HepG2 (cell line): ENCODE data around the gene NES. TPM values are rescaled to one million over a fixed set of nuclear protein-coding genes. Genes with fewer than 3 reads are reported as not detected.

Source experiments
- FOSL1 ChIP-seq: sonication (generic); formaldehyde crosslinking; IDR thresholded peaks from 2 replicates; pipeline ENCODE4 v1.9.0; 2021; ENCODE audit warnings: missing genetic modification reagents, borderline replicate concordance
- FUBP1 ChIP-seq: sonication (generic); formaldehyde crosslinking; IDR thresholded peaks from 2 replicates; pipeline ENCODE4 v1.5.1; 2020; ENCODE audit warnings: missing genetic modification reagents, mild to moderate bottlenecking, borderline replicate concordance
- HBP1 ChIP-seq: IDR thresholded peaks from 2 replicates; pipeline ENCODE4 v1.6.1; 2016; ENCODE audit warnings: low read depth, control low read depth
- NONO ChIP-seq, 2 experiments: fragments of 450-650 bp in 1 of 2; sonication (generic) in 1 of 2; formaldehyde crosslinking in 1 of 2; IDR thresholded peaks in 1 of 2; conservative IDR thresholded peaks in 1 of 2; 2 replicates each; pipeline versions ENCODE4 v1.6.1 to v1.8.0; 2017 to 2022; ENCODE audit warnings: mild to moderate bottlenecking in 1 of 2, missing genetic modification reagents in 1 of 2, moderate library complexity in 1 of 2
- NR3C1 ChIP-seq: sonication (generic); formaldehyde crosslinking; IDR thresholded peaks from 2 replicates; pipeline ENCODE4 v1.4.0; 2020; ENCODE audit warnings: missing genetic modification reagents
- PATZ1 ChIP-seq: sonication (generic); formaldehyde crosslinking; IDR thresholded peaks from 2 replicates; pipeline ENCODE4 v1.4.0; 2020; ENCODE audit warnings: missing genetic modification reagents
- SKIL ChIP-seq: sonication (generic); formaldehyde crosslinking; IDR thresholded peaks from 2 replicates; pipeline ENCODE4 v1.8.0; 2022; ENCODE audit warnings: missing genetic modification reagents, mild to moderate bottlenecking, moderate library complexity, borderline replicate concordance
- TCF7 ChIP-seq: sonication (generic); IDR thresholded peaks from 2 replicates; pipeline ENCODE4 v1.6.1; 2016; ENCODE audit warnings: antibody characterized with exemption, low read depth
- ZHX1 ChIP-seq: sonication (generic); formaldehyde crosslinking; IDR thresholded peaks from 2 replicates; pipeline ENCODE4 v1.8.1; 2022; ENCODE audit warnings: low read depth, mild to moderate bottlenecking, missing genetic modification reagents
- ZKSCAN8 ChIP-seq: IDR thresholded peaks from 2 replicates; pipeline ENCODE4 v1.6.1; 2016; ENCODE audit warnings: borderline replicate concordance, missing genetic modification reagents, missing compliant biosample characterization
- ZNF143 ChIP-seq: sonication (generic); formaldehyde crosslinking; IDR thresholded peaks from 2 replicates; pipeline ENCODE4 v1.4.0; 2020; ENCODE audit warnings: missing genetic modification reagents
- polyA plus RNA-seq, 8 experiments: library from polyadenylated mRNA; depleted of rRNA in 3 of 8; stranded (reverse) in 7 of 8; unstranded in 1 of 8; fragments of >200 nt; fragmentation: Illumina TruSeq in 4 of 8; extraction: Trizol in 4 of 8; gene quantifications; 2 replicates each; pipeline versions ENCODE4 v1.2.1 to v1.2.3, GENCODE V29; 2011 to 2016; ENCODE audit warnings: low read depth in 4 of 8, missing spikeins in 1 of 8, mixed read lengths in 1 of 8; ENCODE audit not compliant: insufficient read depth in 1 of 8
- total RNA-seq, 5 experiments: library from RNA; depleted of rRNA; stranded (reverse); fragments of >200 nt; fragmentation: Illumina TruSeq; extraction: Trizol; gene quantifications; 2 replicates each; pipeline ENCODE4 v1.2.3, GENCODE V29; 2016; ENCODE audit warnings: low read depth in 1 of 5
- TF ChIP-seq, protein P1 (sequence below): fragments of 450-650 bp; IDR thresholded peaks from 2 replicates; pipeline ENCODE4 v1.6.1; 2016
- TF ChIP-seq, protein P2 (sequence below): sonication (generic); formaldehyde crosslinking; IDR thresholded peaks from 2 replicates; pipeline ENCODE4 v1.4.0; 2020; ENCODE audit warnings: missing genetic modification reagents, borderline replicate concordance

Gene NES
- total and polyA plus RNA-seq, 2 of the 13 experiments (the other 11 are each of a cell fraction or from before 2014, with no cell fraction given): 1.7 to 16.6 TPM

DNA sequence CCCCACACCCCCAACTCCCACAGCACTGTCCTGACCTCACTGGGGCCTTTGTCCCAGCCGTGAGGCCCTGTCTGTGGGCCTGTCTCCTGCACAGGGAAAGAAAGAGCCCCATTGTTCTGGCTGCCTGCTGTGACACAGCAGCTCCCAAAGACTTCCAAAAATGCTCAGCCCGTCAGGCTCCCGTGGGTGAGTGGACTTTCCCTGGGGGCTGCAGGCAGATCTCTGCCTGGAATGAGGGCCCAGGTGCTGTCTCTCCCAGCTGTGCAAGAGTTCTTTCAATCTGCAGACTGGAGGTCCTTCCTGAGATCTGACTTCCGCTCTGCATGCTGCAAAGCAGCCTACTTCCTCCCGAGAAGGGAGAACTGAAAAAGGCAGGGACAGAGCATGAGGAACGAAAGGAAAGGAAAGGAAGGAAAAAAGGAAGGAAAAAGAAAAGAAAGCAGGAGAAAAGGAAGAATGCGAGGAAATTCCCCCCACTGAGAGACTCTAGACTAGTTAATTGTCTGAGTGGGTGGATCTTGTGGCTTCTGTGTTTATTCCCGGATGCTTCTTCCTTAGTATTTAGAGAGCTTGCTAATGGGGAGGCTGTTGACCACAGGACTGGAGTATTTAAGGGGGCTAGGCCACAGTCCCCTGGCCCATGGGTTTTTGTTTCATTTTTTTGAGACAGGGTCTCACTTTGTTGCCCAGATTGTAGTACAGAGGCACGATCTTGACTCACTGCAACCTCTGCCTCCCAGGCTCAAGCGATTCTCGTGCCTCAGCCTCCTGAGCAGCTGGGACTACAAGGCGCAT is 15.0 kb downstream of the NES start (continued):
- no peak for TF ChIP-seq HBP1 (CRISPR knock-in tag)
- TF ChIP-seq FOSL1 (CRISPR knock-in tag): no peak
- TF ChIP-seq PATZ1 (CRISPR knock-in tag): peak; percentile 56; the same call in 1 of the 2 replicates
- TF ChIP-seq, protein P1, sequence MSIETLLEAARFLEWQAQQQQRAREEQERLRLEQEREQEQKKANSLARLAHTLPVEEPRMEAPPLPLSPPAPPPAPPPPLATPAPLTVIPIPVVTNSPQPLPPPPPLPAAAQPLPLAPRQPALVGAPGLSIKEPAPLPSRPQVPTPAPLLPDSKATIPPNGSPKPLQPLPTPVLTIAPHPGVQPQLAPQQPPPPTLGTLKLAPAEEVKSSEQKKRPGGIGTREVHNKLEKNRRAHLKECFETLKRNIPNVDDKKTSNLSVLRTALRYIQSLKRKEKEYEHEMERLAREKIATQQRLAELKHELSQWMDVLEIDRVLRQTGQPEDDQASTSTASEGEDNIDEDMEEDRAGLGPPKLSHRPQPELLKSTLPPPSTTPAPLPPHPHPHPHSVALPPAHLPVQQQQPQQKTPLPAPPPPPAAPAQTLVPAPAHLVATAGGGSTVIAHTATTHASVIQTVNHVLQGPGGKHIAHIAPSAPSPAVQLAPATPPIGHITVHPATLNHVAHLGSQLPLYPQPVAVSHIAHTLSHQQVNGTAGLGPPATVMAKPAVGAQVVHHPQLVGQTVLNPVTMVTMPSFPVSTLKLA: no peak
- no peak for TF ChIP-seq FUBP1 (CRISPR knock-in tag)
- TF ChIP-seq, protein P2, sequence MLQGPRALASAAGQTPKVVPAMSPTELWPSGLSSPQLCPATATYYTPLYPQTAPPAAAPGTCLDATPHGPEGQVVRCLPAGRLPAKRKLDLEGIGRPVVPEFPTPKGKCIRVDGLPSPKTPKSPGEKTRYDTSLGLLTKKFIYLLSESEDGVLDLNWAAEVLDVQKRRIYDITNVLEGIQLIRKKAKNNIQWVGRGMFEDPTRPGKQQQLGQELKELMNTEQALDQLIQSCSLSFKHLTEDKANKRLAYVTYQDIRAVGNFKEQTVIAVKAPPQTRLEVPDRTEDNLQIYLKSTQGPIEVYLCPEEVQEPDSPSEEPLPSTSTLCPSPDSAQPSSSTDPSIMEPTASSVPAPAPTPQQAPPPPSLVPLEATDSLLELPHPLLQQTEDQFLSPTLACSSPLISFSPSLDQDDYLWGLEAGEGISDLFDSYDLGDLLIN (CRISPR knock-in tag): no peak
- TF ChIP-seq TCF7: no peak
- TF ChIP-seq NR3C1: no peak
- no peak for TF ChIP-seq ZHX1
- no peak for TF ChIP-seq NONO (IDR thresholded peaks at IDR 0.05)
- no peak for TF ChIP-seq NONO (CRISPR knock-in tag; conservative IDR thresholded peaks at IDR 0.05)
- TF ChIP-seq SKIL (CRISPR knock-in tag): peak; percentile 60; the same call in 1 of the 2 replicates
- TF ChIP-seq ZNF143 (CRISPR knock-in tag): no peak
- no peak for TF ChIP-seq ZKSCAN8 (CRISPR knock-in tag)
